Ascending aorta (tissue), 2 donors: ENCODE results near the gene TUBA4B. TPM values are rescaled to one million over a fixed set of nuclear protein-coding genes. Genes with fewer than 3 reads are reported as not detected.

Experiments
- DNase-seq, 2 donors: peaks; one replicate each; pipeline ENCODE4 v3.0.0-alpha.2; 2019; ENCODE audit warnings: low spot score in 2 of 2
- H3K27ac ChIP-seq, 2 donors: fragments of 200-600 bp; sonication (generic); one replicate each; pipeline ENCODE4 v1.5.1; 2016 to 2017; ENCODE audit warnings: mild to moderate bottlenecking in 1 of 2
- H3K27me3 ChIP-seq: fragments of 200-600 bp; sonication (generic); one replicate; pipeline ENCODE4 v1.5.1; 2017
- H3K36me3 ChIP-seq, 2 donors: fragments of 200-600 bp; sonication (generic); one replicate each; pipeline ENCODE4 v1.5.1; 2016
- H3K4me1 ChIP-seq, 2 donors: fragments of 200-600 bp; sonication (generic); one replicate each; pipeline ENCODE4 v1.5.1; 2016 to 2017; ENCODE audit warnings: mild to moderate bottlenecking in 1 of 2
- H3K4me3 ChIP-seq, 2 donors: fragments of 200-600 bp; sonication (generic); one replicate each; pipeline ENCODE4 v1.5.1; 2016 to 2017; ENCODE audit warnings: mild to moderate bottlenecking in 1 of 2
- H3K9me3 ChIP-seq, 2 donors: fragments of 200-600 bp; sonication (generic); one replicate each; pipeline ENCODE4 v1.5.1; 2016
- CTCF ChIP-seq, 3 experiments: fragments of 200-600 bp in 2 of 3; fragments of 450-650 bp in 1 of 3; sonication (generic) in 2 of 3; IDR thresholded peaks; one replicate each; pipeline ENCODE4 v1.5.1; 2016 to 2019; ENCODE audit warnings: antibody characterized with exemption in 3 of 3, mild to moderate bottlenecking in 1 of 3, moderate library complexity in 1 of 3
- intact Hi-C: fragments of 100-400 bp; cut with DNase I; formaldehyde crosslinking; loops from one replicate; pipeline ENCODE4 v1.15.1; 2023
- total RNA-seq: library from RNA; depleted of rRNA; stranded (reverse); fragments of >200 nt; gene quantifications from one replicate; pipeline ENCODE4 v1.1.0, GENCODE V29; 2016

The TUBA4B gene
- total RNA-seq, 1 donor from 2014 or later, result not detected

- Histone ChIP-seq H3K9me3 (no peaks in the 10 kb centered on the region), H3K27me3 (no peaks in the 10 kb centered on the region), H3K4me1 (no peaks in the 10 kb centered on the region), H3K27ac (no peak overlapping the region), H3K4me3 (no peak overlapping the region), H3K36me3 (no peaks in the 10 kb centered on the region)
- no peak for TF ChIP-seq CTCF (IDR thresholded peaks at IDR 0.05)
- no peak for DNase-seq
- intact Hi-C loops, result no loop called here
These were observed 61.9 kb downstream of the TUBA4B start for GRCh38 chr2:219314804-219315468.

Other genes with a start within 250 kb of the TUBA4B start
- gene CFAP65, start 211.7 kb upstream of the TUBA4B start, total RNA-seq, result not detected
- not detected for gene IHH, start 192.3 kb upstream of the TUBA4B start, total RNA-seq
- gene NHEJ1, start 92.4 kb upstream of the TUBA4B start, total RNA-seq, result 21.6 TPM
- 14.2 TPM for gene SLC23A3, start 83.2 kb upstream of the TUBA4B start, total RNA-seq
- 49.4 TPM for gene CNPPD1, start 76.3 kb upstream of the TUBA4B start, total RNA-seq
- gene RETREG2, start 75.0 kb upstream of the TUBA4B start, total RNA-seq, result 83.5 TPM
- 225 TPM for gene ZFAND2B, start 46.5 kb upstream of the TUBA4B start, total RNA-seq
- gene ABCB6, start 34.3 kb upstream of the TUBA4B start, total RNA-seq, result 17.9 TPM
- 135 TPM for gene ATG9A, start 23.6 kb upstream of the TUBA4B start, total RNA-seq
- 53.1 TPM for gene ANKZF1, start 23.4 kb upstream of the TUBA4B start, total RNA-seq
- gene GLB1L, start 7.8 kb upstream of the TUBA4B start, total RNA-seq, result 1.8 TPM
- gene STK16, start 7.8 kb upstream of the TUBA4B start, total RNA-seq, result 15.2 TPM
- 71.1 TPM for gene TUBA4A, start 675 bp downstream of the TUBA4B start, total RNA-seq
- 51.0 TPM for gene DNAJB2, start 26.1 kb downstream of the TUBA4B start, total RNA-seq
- gene PTPRN, start 56.2 kb downstream of the TUBA4B start, total RNA-seq, result not detected
- not detected for gene RESP18, start 79.5 kb downstream of the TUBA4B start, total RNA-seq
- 113 TPM for gene DNPEP, start 134.7 kb downstream of the TUBA4B start, total RNA-seq
- 182 TPM for gene DES, start 165.1 kb downstream of the TUBA4B start, total RNA-seq
- 390 TPM for gene SPEG, start 181.6 kb downstream of the TUBA4B start, total RNA-seq
- 11.4 TPM for gene GMPPA, start 245.6 kb downstream of the TUBA4B start, total RNA-seq